Pulmonary artery endothelial cell (primary cell): ENCODE data around the gene RREB1. TPM values are rescaled to one million over a fixed set of nuclear protein-coding genes. Genes with fewer than 3 reads are reported as not detected.

Experiments used
- DNase-seq: peaks from one replicate; pipeline ENCODE4 v3.0.0-alpha.2; 2011; ENCODE audit warnings: low read depth, low spot score
- total RNA-seq: library from RNA; depleted of rRNA; stranded (reverse); fragments of >200 nt; gene quantifications from 2 replicates; pipeline ENCODE4 v1.2.3, GENCODE V29; 2014

RREB1 gene
- total RNA-seq, 1 donor from 2014 or later = 13.5 TPM

DNA sequence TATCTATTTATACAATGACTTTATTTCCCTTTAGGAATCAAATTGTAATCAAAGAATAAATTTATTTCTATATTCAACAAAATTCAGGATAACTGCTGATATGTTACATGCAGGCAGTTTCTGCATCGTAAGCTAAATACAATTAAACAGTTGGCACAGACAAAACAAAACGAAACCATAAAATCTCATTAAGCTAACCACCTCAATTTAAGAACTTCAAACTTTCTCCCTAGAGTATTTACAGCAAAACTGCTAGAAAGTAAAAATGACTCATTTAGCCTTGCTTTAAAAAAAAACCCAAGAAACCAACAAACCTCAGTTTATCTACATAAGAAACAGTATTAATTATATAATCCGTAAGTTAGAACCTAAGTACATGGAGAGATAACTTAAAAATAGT lies 188.2 kb downstream of the RREB1 start:
- DNase-seq = no peak

DNA sequence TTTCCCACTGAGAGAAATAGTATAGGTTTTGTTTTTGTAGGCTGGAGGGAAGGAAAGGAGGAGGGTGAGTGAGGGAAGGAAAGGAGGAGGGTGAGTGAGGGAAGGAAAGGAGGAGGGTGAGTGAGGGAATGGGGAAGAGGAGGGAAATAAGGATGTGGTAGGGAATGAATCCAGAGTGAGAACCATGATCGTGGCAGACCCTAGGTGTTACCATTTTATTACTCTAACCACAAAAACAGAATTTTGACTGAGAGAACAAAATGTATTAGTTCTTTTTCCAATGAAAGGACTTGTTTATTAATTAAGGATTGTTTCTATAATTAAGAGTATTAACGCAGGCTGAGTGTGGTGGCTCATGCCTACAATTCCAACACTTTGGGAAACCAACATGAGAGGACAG lies 188.8 kb downstream of the RREB1 start:
- DNase-seq = no peak

DNA sequence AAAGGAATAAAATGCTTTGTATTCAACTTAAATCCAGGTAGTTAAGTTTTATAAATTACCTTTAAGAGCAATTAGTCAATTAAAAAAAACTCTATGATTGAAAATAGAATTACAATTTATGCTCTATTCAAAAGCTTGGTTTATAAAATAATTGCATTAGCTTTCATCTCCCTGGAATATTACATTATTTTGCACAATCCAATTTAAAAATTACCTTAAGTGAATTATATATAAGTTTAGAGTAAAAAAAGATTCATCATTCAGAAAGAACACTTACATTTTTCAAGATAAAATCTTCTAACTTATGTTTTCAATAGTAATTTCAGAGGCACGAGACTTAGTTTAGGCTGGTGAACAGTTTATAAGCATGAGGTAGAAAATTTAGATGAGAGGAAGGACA lies 190.4 kb downstream of the RREB1 start:
- DNase-seq = no peak

DNA sequence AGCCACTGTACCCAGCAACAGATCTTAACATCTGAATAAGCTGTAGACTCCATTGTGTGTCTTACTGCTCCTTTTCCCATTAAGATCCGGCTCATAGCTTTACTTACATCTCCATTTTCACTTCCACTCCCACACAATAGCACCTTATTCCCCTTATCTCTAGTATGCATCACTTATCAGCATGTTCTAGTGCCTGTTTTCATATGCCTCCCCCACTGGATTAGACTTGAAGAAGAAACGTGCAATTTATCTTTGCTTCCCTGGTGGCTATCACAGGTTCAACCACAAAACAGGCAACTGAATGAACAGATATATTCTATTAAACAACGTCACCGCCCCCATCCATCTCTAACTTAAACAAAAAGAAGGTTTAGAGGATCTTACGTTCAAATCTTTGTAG lies 193.2 kb downstream of the RREB1 start:
- DNase-seq = no peak

Other genes with a start within 250 kb of the RREB1 start
- gene SSR1, start 205.2 kb downstream of the RREB1 start, total RNA-seq = 129 and 160 TPM in 2 replicates